ENCODE results near the gene SELL. TPM values are rescaled to one million over a fixed set of nuclear protein-coding genes. Genes with fewer than 3 reads are reported as not detected.
"Not testable (repeated sequence)": the region's sequence is repeated elsewhere in the genome, so short reads cannot be mapped to it uniquely, and the experiment has no call there.

SELL gene
- total and polyA plus RNA-seq, 9 donors, result 0.36 to 11.0 (median 1.2) TPM

GRCh38 chr1:169724168-169724567 is 12.7 kb upstream of the SELL start:
- no peak for TF ChIP-seq EP300 (IDR thresholded peaks at IDR 0.05)
- TF ChIP-seq POLR2A (IDR thresholded peaks at IDR 0.05), result no peak
- TF ChIP-seq CTCF (IDR thresholded peaks at IDR 0.05), result no peak
- no peaks in the 10 kb centered on the region for H3K9me3 ChIP-seq
- 22 to 23% (median 23%) methylated on average over 4 of the region's 4 CpGs for WGBS, 3 donors
- H3K4me1 ChIP-seq (ENCODE audit: insufficient read depth), result no peaks in the 10 kb centered on the region
- intact Hi-C loops (cut with DNase I), result no loop called here
- no peak for DNase-seq
- H3K4me3 ChIP-seq, result no peak overlapping the region
- H3K27me3 ChIP-seq, result no peaks in the 10 kb centered on the region
- no peak overlapping the region for H3K27ac ChIP-seq
- no peaks in the 10 kb centered on the region for H3K36me3 ChIP-seq

GRCh38 chr1:169723763-169724162 is 12.3 kb upstream of the SELL start:
- Histone ChIP-seq H3K4me3 (no peak overlapping the region), H3K4me1 (ENCODE audit: insufficient read depth) (no peaks in the 10 kb centered on the region), H3K27me3 (no peaks in the 10 kb centered on the region), H3K27ac (no peak overlapping the region), H3K9me3 (no peaks in the 10 kb centered on the region), H3K36me3 (no peaks in the 10 kb centered on the region)
- intact Hi-C loops (cut with DNase I), result no loop called here
- no peak for DNase-seq
- WGBS, 3 donors, result 53 to 62% (median 53%) methylated on average over 2 of the region's 2 CpGs
- TF ChIP-seq CTCF (IDR thresholded peaks at IDR 0.05) (no peak), EP300 (IDR thresholded peaks at IDR 0.05) (no peak), POLR2A (IDR thresholded peaks at IDR 0.05) (no peak)

GRCh38 chr1:169722779-169723178 is 11.4 kb upstream of the SELL start:
- H3K27ac ChIP-seq, result no peak overlapping the region
- TF ChIP-seq CTCF (IDR thresholded peaks at IDR 0.05) (no peak), POLR2A (IDR thresholded peaks at IDR 0.05) (no peak), EP300 (IDR thresholded peaks at IDR 0.05) (no peak)

GRCh38 chr1:169715100-169715499 is 3.7 kb upstream of the SELL start:
- WGBS, 3 donors, result 86 to 91% (median 89%) methylated on average over 2 of the region's 2 CpGs
- H3K9me3 ChIP-seq; H3K4me1 ChIP-seq (ENCODE audit: insufficient read depth); DNase-seq; H3K4me3 ChIP-seq; intact Hi-C loops (cut with DNase I); H3K27ac ChIP-seq; H3K36me3 ChIP-seq; H3K27me3 ChIP-seq: not testable (repeated sequence)

More at GRCh38 chr1:169722779-169723178, 11.4 kb upstream of the SELL start:
- intact Hi-C loops (cut with DNase I), result no loop called here
- H3K9me3 ChIP-seq, result no peaks in the 10 kb centered on the region
- H3K27me3 ChIP-seq, result no peaks in the 10 kb centered on the region
- H3K4me3 ChIP-seq, result no peak overlapping the region
- no peaks in the 10 kb centered on the region for H3K4me1 ChIP-seq (ENCODE audit: insufficient read depth)
- no peak for DNase-seq
- no peaks in the 10 kb centered on the region for H3K36me3 ChIP-seq

GRCh38 chr1:169713090-169713489 is 1.7 kb upstream of the SELL start:
- H3K9me3 ChIP-seq; intact Hi-C loops (cut with DNase I); H3K4me1 ChIP-seq (ENCODE audit: insufficient read depth); H3K4me3 ChIP-seq; H3K36me3 ChIP-seq; DNase-seq; H3K27me3 ChIP-seq; H3K27ac ChIP-seq: not testable (repeated sequence)
- WGBS, 3 donors, result 83 to 91% (median 87%) methylated on average over 5 of the region's 5 CpGs

- Histone ChIP-seq H3K9me3 (no peaks in the 10 kb centered on the region), H3K36me3 (no peaks in the 10 kb centered on the region), H3K4me3 (no peak overlapping the region), H3K27me3 (no peaks in the 10 kb centered on the region), H3K4me1 (ENCODE audit: insufficient read depth) (peaks cover 3% of the 10 kb centered on the region), H3K27ac (no peak overlapping the region)
- intact Hi-C loops (cut with DNase I), result no loop called here
- DNase-seq, result no peak
- 89 to 91% (median 90%) methylated on average over 2 of the region's 2 CpGs for WGBS, 3 donors
- TF ChIP-seq CTCF (IDR thresholded peaks at IDR 0.05) (no peak), POLR2A (IDR thresholded peaks at IDR 0.05) (no peak), EP300 (IDR thresholded peaks at IDR 0.05) (no peak)
Measured at GRCh38 chr1:169712309-169712631, 850 bp upstream of the SELL start.

Measured in ovary (tissue), 9 donors.